OCI-LY1 (cell line): ENCODE measurements around the gene POLR1A.

Source experiments
- H2AFZ ChIP-seq: fragments of 200-600 bp; sonication (generic), shearing (Covaris generic); 2 replicates; pipeline ENCODE4 v1.6.0; 2014; ENCODE audit warnings: antibody characterized with exemption, mild to moderate bottlenecking, low read length
- H3F3A ChIP-seq: fragments of 200-600 bp; sonication (generic), shearing (Covaris generic); 2 replicates; pipeline ENCODE4 v1.6.0; 2014; ENCODE audit warnings: mild to moderate bottlenecking, antibody characterized with exemption, low read length, moderate library complexity; ENCODE audit not compliant: insufficient read depth
- H3K27ac ChIP-seq: fragments of 200-600 bp; sonication (generic); 2 replicates; pipeline ENCODE4 v1.5.1; 2014; ENCODE audit warnings: low read length, mixed run types, mild to moderate bottlenecking, low read depth; ENCODE audit not compliant: poor library complexity, severe bottlenecking
- H3K27me3 ChIP-seq: fragments of 200-600 bp; sonication (generic); 2 replicates; pipeline ENCODE4 v1.6.0; 2014; ENCODE audit warnings: antibody characterized with exemption, mild to moderate bottlenecking, low read length, moderate library complexity; ENCODE audit not compliant: insufficient read depth
- H3K36me3 ChIP-seq: fragments of 200-600 bp; sonication (generic); 2 replicates; pipeline ENCODE4 v1.6.1; 2014; ENCODE audit warnings: mild to moderate bottlenecking, antibody characterized with exemption, low read length, moderate library complexity, mixed read lengths; ENCODE audit not compliant: insufficient read depth
- H3K4me1 ChIP-seq: fragments of 200-600 bp; sonication (generic); 2 replicates; pipeline ENCODE4 v1.5.1; 2014; ENCODE audit warnings: mild to moderate bottlenecking, low read length, moderate library complexity; ENCODE audit not compliant: insufficient read depth, severe bottlenecking
- H3K4me2 ChIP-seq: fragments of 200-600 bp; sonication (generic), shearing (Covaris generic); 2 replicates; pipeline ENCODE4 v1.6.1; 2014; ENCODE audit warnings: low read length
- H3K4me3 ChIP-seq: fragments of 200-600 bp; sonication (generic); 2 replicates; pipeline ENCODE4 v1.5.1; 2014; ENCODE audit warnings: low read length, low read depth, mild to moderate bottlenecking, mixed read lengths; ENCODE audit not compliant: poor library complexity, severe bottlenecking
- H3K79me2 ChIP-seq: fragments of 200-600 bp; shearing (Covaris generic); 2 replicates; pipeline ENCODE4 v1.6.1; 2016; ENCODE audit warnings: mixed run types, low read length, mixed read lengths; ENCODE audit not compliant: insufficient read depth
- H3K9ac ChIP-seq: fragments of 200-600 bp; sonication (generic), shearing (Covaris generic); 2 replicates; pipeline ENCODE4 v1.6.1; 2014; ENCODE audit warnings: mild to moderate bottlenecking, low read length, mixed read lengths
- H3K9me2 ChIP-seq: fragments of 200-600 bp; sonication (generic), shearing (Covaris generic); 2 replicates; pipeline ENCODE4 v1.6.1; 2014; ENCODE audit warnings: low read depth, mild to moderate bottlenecking, low read length, mixed read lengths
- H3K9me3 ChIP-seq: fragments of 200-600 bp; shearing (Covaris generic); 2 replicates; pipeline ENCODE4 v1.6.1; 2014; ENCODE audit warnings: low read length, mixed read lengths
- H4K20me1 ChIP-seq: fragments of 200-600 bp; sonication (generic), shearing (Covaris generic); 2 replicates; pipeline ENCODE4 v1.6.0; 2016; ENCODE audit warnings: mild to moderate bottlenecking, low read length; ENCODE audit not compliant: insufficient read depth
- CTCF ChIP-seq: fragments of 200-600 bp; sonication (generic), shearing (Covaris generic); IDR thresholded peaks from 2 replicates; pipeline ENCODE4 v1.5.1; 2017; ENCODE audit warnings: mild to moderate bottlenecking, antibody characterized with exemption, low read length, moderate library complexity, mixed read lengths
- EZH2 ChIP-seq: fragments of 200-600 bp; sonication (generic), shearing (Covaris generic); IDR thresholded peaks from 2 replicates; pipeline ENCODE4 v1.8.0; 2017; ENCODE audit warnings: borderline replicate concordance, mixed run types, mild to moderate bottlenecking, antibody characterized with exemption, low read length, moderate library complexity, mixed read lengths

The POLR1A gene

GRCh38 chr2:86031151-86031550 lies 74.5 kb downstream of the POLR1A start:
- TF ChIP-seq EZH2 = no peak
- no peak for TF ChIP-seq CTCF

GRCh38 chr2:86029873-86030272 lies 75.8 kb downstream of the POLR1A start:
- no peaks in the 10 kb centered on the region for H3K79me2 ChIP-seq
- H3K4me3 ChIP-seq = no peak overlapping the region
- peaks cover 8% of the 10 kb centered on the region for H3K4me1 ChIP-seq
- H3K36me3 ChIP-seq = peaks cover 99% of the 10 kb centered on the region
- no peaks in the 10 kb centered on the region for H3F3A ChIP-seq
- no peaks in the 10 kb centered on the region for H3K9me2 ChIP-seq
- no peak for TF ChIP-seq CTCF
- no peak for TF ChIP-seq EZH2
- no peak overlapping the region for H3K4me2 ChIP-seq
- H3K9ac ChIP-seq = no peak overlapping the region
- H3K27me3 ChIP-seq = no peaks in the 10 kb centered on the region
- H3K9me3 ChIP-seq = no peaks in the 10 kb centered on the region
- no peak overlapping the region for H2AFZ ChIP-seq
- no peak overlapping the region for H3K27ac ChIP-seq
- no peaks in the 10 kb centered on the region for H4K20me1 ChIP-seq

More at GRCh38 chr2:86031151-86031550, 74.5 kb downstream of the POLR1A start:
- peaks cover 21% of the 10 kb centered on the region for H3K4me1 ChIP-seq
- no peaks in the 10 kb centered on the region for H4K20me1 ChIP-seq
- no peak overlapping the region for H3K4me2 ChIP-seq
- H3K9me2 ChIP-seq = no peaks in the 10 kb centered on the region
- no peak overlapping the region for H3K9ac ChIP-seq
- no peak overlapping the region for H3K4me3 ChIP-seq
- peaks cover 94% of the 10 kb centered on the region for H3K36me3 ChIP-seq
- H2AFZ ChIP-seq = no peak overlapping the region
- H3K27ac ChIP-seq = no peak overlapping the region
- no peaks in the 10 kb centered on the region for H3K9me3 ChIP-seq
- 0 out of 2 replicates have a peak, but pooled peaks cover 7% of the 10 kb centered on the region for H3F3A ChIP-seq
- no peaks in the 10 kb centered on the region for H3K79me2 ChIP-seq
- H3K27me3 ChIP-seq = no peaks in the 10 kb centered on the region

- Histone ChIP-seq H3K4me1 (no peaks in the 10 kb centered on the region), H4K20me1 (no peaks in the 10 kb centered on the region), H3K36me3 (peaks cover 99% of the 10 kb centered on the region), H3K27ac (no peak overlapping the region), H3K9me3 (no peaks in the 10 kb centered on the region), H3F3A (no peaks in the 10 kb centered on the region), H3K9ac (no peak overlapping the region), H3K4me3 (no peak overlapping the region), H3K27me3 (no peaks in the 10 kb centered on the region), H3K4me2 (no peak overlapping the region), H3K9me2 (no peaks in the 10 kb centered on the region), H2AFZ (no peak overlapping the region), H3K79me2 (no peaks in the 10 kb centered on the region)
- no peak for TF ChIP-seq EZH2
- no peak for TF ChIP-seq CTCF
Observed at GRCh38 chr2:86028766-86029381, 76.8 kb downstream of the POLR1A start.
